SU-DHL-6 (cell line): ENCODE results near the gene EXTL2.

Experiments used
- CTCF ChIP-seq: fragments of 200-600 bp; sonication (generic); IDR thresholded peaks from one replicate; pipeline ENCODE4 v1.5.1; 2017; ENCODE audit warnings: antibody characterized with exemption, mild to moderate bottlenecking, low read length, moderate library complexity; ENCODE audit not compliant: insufficient read depth, poor library complexity, severe bottlenecking
- EZH2phosphoT487 ChIP-seq: fragments of 200-600 bp; sonication (generic), shearing (Covaris generic); conservative IDR thresholded peaks from 2 replicates; pipeline ENCODE4 v1.6.1; 2018; ENCODE audit warnings: mild to moderate bottlenecking, antibody characterized with exemption, low read length, moderate library complexity, mixed read lengths

GRCh38 chr1:100931716-100932115 lies 37.1 kb upstream of the EXTL2 start:
- TF ChIP-seq CTCF (no peak), EZH2phosphoT487 (no peak)
